Pulmonary artery endothelial cell (primary cell): ENCODE measurements around the gene PABPC1L. TPM values are rescaled to one million over a fixed set of nuclear protein-coding genes. Genes with fewer than 3 reads are reported as not detected.
"Not testable (repeated sequence)": the region's sequence is repeated elsewhere in the genome, so short reads cannot be mapped to it uniquely, and the experiment has no call there.

Source experiments
- DNase-seq: peaks from one replicate; pipeline ENCODE4 v3.0.0-alpha.2; 2011; ENCODE audit warnings: low read depth, low spot score
- total RNA-seq: library from RNA; depleted of rRNA; stranded (reverse); fragments of >200 nt; gene quantifications from 2 replicates; pipeline ENCODE4 v1.2.3, GENCODE V29; 2014

PABPC1L gene
- total RNA-seq, result 1.6 and 3.3 TPM in 2 replicates

DNA sequence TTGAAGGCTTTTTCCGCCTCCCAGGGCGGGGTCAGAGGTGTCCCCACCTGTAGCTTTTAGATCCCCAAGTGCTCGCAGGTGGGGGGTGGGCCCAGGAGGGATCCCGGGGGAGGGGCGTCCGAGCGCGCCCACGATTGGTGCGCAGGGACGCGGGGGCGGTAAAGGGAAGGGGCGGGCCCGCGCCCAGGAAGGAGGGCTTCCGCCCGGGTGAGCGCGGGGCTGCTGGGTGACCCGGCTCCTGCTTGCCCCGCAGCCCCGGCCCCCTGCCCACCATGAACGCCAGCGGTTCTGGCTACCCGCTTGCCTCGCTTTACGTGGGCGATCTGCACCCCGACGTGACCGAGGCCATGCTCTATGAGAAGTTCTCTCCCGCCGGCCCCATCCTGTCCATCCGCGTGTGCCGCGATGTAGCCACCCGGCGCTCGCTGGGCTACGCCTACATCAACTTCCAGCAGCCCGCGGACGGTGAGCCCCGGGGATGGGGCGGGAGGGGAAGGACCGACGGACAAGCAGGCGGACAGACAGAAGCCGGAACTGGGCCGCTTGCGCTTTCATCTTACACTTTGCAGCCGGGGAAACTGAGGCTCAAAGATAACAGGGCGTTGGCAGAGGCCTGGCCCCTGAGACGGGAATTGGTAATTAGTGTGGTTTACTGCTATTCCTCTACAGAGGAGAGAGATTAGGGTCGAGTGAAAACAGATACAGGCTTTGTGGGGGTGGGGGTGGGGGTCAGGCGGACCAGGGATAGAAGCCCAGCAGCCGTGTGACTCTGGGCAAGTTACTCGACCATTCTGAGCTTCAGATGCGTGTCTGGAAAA is at the start of gene PABPC1L:
Gene PABPC1L (plus strand): TSS at position 189 of the 818 bp plus-strand sequence. CDS start 84 bp downstream, at position 273.
- no peak for DNase-seq

DNA sequence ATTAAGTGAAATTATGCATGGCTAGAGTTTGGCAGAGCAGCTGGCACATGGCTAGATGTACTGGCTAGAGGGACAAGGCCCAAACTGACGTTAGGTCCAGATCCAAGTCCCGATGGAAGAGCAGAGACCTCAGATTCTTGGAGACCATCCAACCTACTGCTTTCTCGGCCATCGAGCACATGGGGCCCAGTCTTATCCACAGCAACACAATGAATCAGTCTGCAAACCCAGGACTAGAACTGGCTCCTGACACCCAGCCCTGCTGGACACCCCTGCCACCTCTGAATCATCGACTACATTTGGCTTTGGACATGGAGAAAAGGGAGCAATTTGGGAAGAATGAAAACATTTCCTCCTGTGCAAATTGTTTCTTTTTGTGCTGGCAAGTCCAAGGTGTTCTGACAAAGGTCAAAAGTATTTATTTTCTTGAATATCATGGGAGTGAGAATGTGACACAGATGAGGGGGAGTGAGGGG is 48.3 kb upstream of the PABPC1L start:
- no peak for DNase-seq

DNA sequence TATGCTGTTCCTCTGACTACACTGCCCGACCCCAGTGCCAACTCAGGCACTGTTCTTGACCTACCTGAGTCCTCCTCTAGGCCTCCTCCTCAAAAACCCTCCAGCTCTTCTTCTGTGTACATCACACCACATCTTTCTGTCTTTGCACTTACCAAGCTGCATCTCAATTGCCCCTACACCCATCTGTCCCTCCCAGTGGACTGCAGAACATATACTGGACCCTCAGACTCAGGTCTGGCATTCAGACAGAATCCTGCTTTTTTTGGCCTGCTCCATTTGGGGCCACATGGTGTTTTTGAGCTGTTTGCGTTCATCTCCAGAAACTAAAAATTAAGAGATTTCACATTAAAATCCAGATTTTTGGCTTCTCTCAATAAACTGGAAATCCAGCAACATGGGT is 47.6 kb upstream of the PABPC1L start:
- DNase-seq, result no peak

DNA sequence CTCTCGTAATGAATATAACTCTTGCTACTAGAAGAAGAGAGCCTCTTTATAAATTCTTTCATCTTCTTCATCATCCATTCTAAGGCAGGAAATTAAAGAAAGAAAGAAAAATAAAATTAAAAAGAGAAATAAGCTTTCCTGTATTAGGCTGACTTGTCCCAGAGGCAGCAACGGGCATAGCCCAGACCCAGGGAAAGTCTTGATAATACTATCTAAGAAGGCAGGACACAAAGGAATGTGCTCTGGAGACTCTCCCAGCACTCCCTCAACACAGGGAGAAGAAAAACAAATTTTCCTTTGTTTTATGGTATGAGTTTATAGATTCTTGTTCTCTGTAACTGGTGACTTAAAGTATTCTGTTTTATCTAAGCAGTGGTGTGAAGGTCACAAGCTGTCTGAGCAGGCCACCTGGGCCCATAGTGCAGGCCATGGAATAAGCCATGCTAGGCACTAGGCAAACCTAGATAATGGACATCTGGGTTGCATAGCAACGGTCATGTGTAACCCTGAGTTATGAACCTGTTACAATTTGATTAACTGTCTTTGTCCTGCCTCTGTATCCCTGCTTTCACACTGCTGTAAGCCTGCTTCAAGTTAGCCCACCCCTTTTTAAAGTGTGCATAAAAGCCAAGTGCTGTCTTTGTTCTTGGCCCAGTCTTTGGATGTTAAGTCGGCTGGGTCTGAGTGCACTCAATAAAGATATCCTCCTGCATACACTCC is 46.3 kb upstream of the PABPC1L start:
- DNase-seq, result not testable (repeated sequence)

DNA sequence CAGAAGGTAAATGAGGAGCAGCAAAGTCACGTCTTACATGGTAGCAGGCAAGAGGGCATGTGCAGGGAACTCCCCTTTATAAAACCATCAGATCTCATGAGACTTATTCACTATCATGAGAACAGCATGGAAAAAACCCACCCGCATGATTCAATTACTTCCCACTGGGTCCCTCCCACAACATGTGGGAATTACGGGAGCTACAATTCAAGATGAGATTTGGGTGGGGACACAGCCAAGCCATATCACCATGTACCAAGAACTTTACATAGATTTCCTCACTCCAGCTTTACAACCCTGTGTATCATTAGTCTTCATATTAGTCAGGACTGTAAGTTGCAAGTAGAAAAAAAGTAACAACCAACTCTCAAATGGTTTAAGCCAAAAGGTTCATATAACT is 45.4 kb upstream of the PABPC1L start:
- not testable (repeated sequence) for DNase-seq

DNA sequence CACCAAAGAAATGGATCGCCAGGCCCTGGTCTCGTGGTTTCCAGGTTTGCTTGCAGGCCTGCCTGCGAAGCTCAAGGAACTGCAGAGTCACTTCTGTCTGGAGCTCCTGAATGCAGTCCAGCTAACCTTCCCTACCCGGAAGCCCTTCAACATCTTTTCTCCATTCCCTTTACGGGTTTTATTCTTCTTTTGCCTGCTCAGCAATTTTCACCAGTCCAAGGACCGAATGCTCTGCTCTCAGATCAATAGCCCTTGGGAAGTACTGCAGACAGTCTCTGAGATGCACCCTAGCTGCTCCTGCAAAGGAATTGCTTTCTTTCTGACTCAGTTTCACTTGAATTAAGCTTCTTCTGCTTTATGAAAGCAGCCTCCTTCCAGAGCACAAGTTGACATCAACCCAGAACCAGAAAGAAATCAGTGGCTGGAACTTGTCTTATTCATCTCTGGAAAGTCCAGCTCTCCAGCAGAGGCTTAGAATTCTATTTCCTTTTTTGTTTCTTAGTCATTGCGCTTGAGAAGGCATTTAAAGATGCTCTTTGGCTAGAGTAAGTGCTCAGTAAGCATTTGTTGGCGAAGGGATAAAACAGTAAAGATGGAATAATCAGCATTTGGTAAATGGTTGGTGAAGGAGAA is 43.0 kb upstream of the PABPC1L start:
- no peak for DNase-seq

DNA sequence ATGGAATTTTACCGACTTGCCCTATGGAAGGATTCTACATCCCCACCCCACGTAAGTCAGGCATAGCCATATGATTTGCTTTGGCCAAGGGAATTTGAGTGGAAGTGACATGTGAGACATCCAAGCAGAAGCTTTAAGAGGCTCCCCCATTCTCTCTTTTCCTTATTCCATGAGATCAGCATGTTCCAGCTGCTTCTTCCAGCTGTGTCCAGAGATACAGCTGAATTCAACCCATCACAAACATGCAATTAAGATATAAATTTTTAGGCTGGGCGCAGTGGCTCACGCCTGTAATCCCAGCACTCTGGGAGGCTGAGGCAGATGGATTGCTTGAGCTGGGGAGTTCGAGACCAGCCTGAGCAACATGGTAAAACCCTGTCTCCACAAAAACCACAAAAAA is 40.4 kb upstream of the PABPC1L start:
- DNase-seq, result no peak

DNA sequence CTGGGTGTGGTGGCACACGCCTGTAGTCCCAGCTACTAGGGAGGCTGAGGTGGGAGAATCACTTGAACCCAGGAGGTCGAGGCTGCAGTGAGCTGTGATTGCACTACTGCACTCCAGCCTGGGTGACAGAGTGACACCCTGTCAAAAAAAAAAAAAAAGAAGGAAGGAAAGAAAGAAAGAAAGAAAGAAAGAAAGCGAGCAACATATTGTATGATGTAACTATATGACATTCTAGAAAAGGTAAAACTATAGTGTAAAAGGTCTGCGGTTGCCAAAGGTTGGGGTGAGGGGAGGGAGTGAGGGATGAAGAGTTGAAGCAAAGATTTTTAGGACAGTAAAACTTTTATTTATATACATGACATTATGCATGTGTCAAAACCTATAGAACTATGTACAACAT is 27.5 kb upstream of the PABPC1L start:
- DNase-seq, result not testable (repeated sequence)

DNA sequence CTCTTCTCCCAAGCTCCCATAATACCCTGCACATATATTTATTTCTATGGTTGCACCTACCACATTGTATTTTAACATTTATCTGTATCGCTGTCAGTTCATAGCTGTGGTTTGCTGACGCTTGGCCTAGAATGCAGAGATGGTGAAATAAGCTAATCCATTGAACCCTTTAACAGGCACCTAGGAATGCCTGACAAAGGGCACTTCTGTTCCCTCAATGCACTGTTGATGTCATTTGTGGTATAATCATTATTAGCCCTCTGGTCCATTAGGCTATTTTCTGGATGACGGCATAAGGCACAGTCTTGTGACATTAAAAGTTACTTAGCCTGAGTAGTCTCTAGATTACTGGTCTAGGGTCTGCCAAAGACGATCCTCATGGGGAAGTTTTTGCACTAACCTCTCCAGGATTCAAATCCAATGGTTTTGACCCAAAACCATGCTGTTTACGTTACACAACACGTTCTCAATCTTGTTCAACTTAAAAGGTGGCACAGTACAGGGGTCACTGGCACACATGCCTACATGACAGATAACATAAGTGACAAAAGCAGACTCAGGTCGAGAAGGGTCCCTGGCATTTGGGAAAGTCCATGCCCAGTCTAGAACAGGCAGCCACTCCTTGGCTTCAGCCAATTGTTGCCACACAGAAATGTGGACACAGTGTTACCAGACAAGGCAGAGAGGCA is 26.5 kb upstream of the PABPC1L start:
- no peak for DNase-seq

DNA sequence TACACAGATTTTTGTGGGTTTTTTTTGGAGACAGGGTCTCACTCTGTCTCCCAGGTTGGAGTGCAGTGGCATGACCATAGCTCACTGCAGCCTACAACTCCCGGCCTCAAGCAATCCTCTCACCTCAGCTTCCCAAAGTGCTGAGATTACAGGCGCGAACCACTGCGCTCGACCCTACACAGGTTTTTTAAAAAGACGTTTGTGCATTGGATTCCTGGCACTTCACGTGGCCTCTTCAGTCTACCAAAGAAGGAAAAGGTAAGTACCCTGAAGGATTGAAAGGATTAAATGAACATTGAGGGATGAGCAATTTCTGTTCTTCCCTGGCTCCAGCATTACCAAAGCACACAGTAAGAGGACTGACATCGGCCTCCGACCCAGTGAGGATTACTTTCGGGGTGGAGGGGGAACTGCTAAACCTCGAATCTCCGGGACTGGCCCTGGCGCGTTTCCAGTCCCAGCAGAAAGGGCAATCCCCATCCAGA is 24.9 kb upstream of the PABPC1L start:
- no peak for DNase-seq

DNA sequence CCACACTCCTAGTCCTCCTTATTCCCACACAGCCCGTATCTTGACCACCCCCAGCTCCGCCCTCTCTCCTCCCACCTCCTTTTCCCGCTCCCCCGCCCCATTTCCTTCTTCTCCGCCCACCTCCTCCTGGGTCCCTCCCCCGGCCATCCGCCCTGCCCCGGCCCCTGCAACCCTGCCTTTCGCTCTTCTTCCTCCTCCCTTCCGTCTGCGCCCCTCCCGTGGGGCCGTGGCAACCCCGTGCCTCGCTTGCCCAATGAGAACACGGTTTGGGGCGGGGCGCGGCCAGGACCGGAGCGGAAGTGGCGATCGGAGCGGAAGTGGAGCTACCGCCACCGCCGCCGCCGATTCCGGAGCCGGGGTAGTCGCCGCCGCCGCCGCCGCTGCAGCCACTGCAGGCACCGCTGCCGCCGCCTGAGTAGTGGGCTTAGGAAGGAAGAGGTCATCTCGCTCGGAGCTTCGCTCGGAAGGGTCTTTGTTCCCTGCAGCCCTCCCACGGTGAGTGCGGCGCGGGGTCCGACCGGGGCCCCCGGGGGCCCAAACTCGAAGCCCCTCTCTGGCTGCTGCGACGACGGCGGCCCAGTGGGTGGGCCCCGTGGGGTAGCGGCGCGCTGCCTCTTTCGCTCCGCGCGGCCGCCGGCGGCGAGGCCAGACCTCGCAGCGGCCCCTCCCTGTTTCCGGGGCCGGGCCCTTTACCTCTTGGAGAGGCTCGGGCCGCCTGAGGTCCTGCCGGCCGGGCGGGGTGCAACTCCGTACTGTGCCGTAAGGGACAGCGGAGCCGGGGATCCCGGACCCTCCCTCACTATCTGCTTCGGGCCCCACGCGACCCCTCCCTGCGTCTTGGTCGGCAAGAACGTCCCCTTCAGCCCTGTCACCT is 24.2 kb upstream of the PABPC1L start, which contains the start of gene YWHAB:
Gene YWHAB (plus strand): TSS at position 314 of the 874 bp plus-strand sequence. CDS start 15,829 bp downstream, outside the sequence.
- DNase-seq, result peak; percentile 92

DNA sequence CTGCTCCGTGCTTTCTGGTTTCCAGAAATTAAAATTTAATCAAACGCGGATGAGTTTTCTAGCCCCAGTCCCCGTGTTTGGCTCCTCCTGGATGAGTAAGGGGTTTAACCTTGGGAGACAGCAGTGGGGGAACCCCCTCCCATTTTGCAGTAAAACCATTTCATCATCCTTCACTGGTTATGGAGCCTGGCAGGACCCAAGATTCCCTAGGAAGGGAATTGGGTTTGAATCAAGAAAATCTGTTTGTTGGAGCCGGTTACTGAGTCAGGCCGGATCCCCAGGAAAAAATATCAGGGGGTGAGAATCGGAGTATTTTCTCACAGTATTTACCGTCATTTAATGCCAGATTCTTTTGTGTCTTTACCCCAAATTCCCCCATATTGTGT is 23.6 kb upstream of the PABPC1L start:
- DNase-seq, result no peak

DNA sequence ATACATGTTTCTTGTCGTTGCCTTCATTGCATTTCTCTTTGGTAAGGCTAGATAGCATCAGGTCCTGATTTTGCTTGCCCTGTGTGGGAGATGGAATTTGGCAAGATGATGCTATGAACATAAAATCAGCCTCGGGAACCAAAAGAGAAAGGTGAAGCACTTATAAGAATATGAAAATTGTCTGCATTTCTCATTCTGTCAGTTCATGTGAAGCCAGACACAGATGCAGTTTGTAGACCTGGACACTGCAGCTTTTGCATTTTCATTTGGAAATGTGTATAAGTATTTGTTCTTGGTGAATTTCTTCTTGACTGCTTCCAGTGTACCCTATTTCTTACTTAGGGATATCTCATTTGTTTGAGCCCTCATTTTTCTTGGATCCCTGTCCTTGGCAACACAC is 23.0 kb upstream of the PABPC1L start:
- no peak for DNase-seq

DNA sequence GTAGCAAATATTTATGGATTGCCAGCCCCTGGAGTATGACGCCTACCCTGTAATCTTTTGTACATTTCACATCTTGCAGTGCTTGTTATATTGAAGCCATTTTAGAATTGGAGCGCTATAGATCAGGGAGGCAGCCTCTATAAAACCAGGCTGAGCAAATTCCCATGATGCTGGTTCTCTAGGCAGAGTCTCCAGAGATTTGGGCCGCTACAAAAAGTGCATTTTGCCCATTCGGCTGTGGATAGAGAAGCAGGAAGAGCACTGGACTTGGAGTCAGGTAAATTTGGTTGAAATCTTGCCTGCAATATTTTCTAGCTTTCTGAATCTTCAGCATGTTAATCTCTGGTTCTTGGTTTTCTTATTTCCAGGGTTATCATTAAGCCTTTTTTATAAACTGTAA is 22.4 kb upstream of the PABPC1L start:
- no peak for DNase-seq

DNA sequence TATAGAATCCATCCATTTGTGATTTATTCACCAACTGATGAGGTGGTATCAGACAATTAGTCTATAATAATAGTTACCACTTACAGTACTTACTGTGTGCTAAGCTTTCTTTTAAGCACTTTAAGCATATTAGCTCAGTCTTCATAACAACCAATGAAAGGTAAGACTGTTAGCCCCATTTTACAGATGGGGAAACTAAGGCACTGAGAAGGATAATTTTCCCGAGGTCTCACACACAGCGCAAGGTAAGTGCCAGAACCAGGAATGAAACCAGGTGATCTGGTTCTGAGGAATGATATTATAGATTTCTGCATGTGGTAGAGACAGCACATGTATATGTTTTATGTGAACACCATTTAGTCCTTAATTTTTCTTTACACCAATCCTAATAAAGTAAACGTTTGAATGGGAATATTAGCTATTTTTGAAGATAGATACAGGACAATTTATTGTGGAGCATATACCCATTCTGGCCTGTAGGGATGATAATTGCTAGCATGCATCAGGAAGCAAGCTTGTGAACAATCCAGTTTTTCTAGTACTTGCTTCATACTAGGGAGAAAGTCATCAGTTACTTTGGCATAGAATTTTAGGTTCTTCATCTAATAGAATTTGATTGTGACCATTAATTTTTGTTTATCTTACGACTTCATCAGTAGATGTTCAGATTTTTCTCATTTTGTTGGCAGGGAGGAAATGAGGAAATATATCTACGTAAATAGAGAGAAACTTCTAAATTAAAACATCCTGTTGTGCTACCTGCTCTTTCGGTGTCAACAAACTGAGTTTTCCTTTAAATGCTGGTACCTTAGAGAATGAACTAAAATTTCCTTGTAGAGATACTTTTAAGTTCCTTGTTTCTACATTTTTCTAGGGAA is 21.4 kb upstream of the PABPC1L start:
- DNase-seq, result no peak

DNA sequence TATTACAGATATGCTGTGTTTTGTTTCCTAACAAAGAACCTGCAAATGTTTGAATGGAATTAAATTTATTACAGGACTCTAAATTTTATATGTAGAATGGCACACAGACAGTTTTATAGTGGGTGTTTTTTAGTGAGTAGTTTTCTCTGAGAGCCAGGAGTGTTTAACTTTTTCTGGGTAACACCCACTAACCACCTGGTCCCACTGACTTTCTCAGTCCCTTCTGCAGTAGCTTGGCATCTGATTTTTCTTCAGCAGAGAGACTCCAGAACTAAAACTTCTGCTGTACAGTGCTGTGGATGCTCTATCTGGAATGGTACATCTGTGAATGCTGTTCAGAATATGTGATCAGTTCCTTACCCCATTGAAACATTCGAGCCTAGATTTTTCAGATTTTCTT is 18.0 kb upstream of the PABPC1L start:
- DNase-seq, result no peak

DNA sequence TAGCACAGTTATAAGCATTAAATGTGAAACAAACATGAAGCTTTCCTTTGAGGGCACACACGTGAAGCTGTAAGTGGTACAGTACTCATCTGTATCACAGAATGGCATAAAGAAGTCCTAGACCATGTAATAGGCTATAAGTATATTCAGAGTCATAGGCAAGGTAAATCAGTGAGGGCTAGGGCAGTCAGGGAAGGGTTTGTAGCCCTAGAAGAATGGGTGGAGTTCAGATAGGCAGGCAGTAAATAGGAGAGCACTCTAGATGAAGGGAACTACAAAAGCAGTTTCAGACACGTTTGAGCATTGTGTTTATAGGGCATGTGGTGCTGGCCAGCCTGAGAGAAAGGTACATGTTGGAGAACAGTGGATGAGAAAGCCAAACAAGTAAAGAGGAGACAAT is 14.9 kb upstream of the PABPC1L start:
- DNase-seq, result no peak

DNA sequence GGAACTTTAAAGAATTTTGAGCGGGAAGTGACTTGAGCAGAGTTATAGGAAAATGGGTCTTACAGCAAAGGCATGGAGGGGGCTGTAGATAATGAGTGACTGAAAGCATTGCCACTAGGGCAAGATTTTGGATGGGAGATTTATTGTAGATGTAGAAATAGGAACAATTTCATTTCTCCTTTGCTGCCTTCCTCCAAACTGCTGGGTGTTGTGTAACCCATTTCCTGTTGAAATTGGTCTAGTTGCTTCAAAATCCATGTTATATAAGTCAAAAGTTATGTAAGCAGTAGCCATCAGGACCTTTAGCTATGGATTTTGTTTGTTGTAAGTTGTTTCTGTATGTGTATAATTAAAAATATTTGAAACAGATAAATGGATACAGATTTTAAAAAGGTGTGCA is 13.3 kb upstream of the PABPC1L start:
- no peak for DNase-seq

DNA sequence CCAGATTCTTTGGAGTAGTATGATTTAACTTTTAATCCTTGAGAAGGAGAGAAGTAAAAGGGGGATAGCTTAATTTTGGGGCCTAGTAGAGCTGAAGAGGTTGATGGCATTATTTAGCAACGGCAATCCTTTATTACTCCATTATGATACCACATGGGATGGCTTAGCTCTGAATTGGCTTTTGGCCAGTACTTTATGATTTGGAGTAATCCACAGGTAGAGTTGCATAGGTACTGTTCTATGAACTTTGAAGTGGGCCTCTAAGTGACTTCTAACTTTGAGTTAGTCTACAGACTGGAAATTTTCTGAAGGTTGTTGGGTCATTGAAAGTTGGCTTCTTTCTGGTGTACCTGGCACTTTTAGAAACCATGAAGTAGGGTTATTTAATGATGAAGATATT is 12.7 kb upstream of the PABPC1L start:
- DNase-seq, result no peak
